DMS114 treated with DMSO at 0.1 percent for 48 hours (cell line): ENCODE data around the gene BCOR.

ENCODE experiments used
- DNase-seq: peaks from one replicate; lab custom pipeline; 2025; ENCODE audit not compliant: unreplicated experiment; lab: John Stamatoyannopoulos, UW

The BCOR gene

DNA sequence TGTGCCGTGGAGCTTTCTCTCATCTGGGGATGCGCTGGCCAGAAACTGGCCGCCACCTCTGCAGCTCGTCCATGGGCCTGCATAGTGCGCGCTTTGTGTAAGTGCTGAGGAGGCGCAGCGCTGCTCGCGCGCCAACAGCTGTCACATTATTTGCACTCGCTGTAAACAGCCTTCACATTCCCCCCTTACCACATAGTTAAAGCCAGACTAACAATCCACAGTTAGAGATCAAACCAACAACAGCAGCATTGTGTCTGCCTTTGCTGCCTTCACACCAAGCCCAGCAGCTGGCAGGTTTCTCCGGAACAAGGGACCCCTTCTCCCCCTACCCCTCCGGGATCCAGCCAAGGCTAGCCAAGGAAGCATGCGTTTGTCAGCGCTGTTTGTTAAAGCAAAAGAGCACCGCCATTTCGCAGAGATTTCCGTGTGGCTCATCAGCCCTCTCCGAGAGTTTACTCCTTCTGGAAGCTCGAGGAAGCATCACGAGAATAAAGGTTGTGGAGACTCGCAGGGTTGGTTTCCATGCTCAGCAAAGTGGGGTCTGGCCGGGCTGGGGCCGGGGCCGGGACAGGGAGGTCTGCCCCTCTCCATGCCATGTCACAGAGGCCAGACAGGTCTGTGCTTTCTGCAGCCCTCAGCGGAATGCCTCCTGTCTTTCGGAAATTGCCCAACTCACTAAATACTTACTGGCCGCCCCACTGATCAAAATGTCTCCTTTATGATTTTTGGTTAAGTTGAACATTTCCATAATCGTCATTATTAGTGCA, 11.0 kb downstream of the BCOR start:
- DNase-seq = no peak

DNA sequence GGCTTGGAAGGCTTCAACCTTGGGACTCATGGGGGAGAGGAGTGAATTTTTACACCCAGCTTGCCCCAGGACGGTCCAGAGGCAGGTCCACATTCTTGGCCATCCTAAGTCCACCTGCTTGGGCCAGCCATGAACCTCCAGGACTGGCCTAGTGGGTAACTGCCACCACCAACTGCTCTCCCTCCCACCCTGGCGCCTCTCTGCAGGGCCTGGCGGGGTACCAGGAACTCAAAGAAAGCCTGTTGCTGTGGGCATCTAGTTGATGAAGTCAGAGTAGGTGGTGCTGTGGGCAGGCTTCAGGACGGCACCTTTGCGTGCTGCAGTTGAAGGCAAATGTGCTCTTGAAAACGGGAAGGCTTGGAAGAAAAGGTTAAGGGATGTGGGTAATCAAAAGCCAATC, 12.0 kb downstream of the BCOR start:
- no peak for DNase-seq

DNA sequence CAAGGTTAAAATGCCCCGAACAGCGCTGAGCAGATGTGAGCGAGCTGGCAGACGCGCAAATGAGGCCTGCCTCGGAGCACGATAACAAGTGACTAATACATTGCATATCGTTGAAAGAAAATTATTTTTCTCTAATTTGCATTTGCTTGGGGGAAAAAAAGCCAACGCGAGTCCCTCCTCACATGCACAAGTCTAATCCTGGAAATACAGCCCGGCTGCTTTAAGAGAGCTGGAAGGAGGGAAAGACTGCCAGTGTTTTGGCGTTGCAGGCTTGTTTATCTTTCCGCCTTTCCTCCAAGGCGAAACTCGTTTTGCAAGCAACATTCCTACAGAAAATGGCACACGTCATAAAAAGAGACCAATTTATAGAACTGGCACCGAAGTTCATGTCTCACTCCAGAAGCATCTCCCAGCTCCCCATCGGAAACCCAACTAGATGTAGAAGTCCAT, 12.6 kb downstream of the BCOR start:
- DNase-seq = no peak

DNA sequence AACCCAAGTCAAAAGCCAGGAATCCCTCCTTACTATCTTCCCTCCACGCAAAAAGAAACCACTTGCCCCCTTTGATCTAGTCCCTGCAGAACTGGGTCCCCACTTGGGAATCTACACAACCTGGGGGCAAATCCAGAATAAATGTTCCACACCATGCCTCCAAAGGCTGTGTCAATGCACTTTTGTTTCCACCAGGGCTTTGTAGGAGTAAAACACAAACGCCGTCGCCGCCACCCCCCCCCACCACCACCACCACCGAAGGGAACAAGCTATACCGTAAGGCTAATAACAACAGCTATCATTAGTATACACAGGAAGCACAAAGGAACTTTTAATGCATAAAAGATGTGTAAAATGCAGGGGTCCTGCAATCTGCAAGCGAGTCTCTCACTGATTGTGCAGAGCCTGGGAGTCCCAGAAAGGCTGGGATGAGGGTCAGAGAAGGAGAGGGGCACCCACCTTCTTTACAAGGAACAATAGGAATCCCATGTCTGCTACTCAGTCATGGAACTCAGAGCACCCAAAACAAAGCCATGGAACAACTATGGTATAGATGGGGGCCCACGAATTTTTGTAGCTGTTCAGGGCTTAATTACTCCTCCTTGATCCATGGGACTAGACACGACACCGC, 13.2 kb downstream of the BCOR start:
- no peak for DNase-seq

DNA sequence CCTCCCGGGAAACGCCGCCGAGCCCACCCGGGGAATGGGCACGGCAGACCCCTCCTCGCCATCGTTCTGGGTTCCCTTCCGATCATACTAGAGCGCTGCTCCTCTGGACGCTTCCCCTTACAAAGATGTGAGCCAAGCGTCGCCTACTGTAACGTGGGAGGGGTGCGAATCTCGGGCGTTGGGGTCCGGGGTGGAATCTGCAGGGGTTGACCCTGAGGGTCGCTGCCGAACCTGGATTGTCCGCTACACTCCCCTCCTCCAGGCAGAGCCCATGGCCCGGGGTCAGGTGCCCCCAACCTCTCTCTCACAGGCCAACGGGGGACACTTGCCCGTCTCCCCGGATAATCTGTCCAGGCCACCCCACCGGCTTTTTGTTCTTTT, 13.8 kb downstream of the BCOR start:
- DNase-seq = no peak

DNA sequence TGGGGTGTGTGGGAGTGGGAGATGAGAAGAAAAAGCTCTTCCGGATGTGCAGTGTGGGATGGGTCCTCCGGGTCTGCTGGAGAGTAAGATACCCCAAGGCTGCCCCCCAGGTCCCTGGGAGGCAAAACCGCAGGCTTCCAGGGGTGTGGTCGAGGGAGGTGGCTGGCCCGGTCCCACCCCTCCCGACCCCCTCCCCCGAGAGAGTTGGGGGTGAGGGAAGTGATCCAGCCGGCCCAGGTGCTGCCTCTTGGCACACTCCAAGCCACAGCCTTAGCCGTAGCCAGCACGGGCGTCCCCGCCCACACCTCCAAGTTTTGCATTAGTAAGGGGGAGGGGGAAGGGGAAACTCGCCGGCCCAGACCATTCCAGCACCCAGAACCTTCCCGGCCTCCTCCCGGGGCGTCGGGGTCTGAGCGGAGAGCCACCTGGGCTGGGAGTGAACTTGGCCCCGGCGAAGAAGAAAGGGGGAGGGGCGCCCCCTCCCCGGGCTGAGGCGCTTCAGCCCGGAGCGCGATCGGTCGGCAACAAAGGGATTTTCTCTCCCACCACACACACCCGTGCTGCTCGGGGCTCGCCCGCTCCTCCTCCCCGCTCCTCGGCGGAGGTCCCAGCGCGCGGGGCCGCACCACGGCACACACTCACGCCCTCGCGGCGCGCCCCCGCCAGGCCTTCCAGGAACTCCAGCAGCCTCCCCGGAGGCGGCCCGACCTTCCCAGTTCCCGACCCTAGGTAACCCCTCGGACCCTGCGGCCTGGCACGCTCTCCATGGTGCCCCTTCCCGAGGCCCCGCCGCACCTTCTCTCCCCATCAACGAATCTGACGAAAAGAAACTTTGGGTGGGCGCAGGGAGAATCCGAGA, 14.4 kb downstream of the BCOR start:
- no peak for DNase-seq

DNA sequence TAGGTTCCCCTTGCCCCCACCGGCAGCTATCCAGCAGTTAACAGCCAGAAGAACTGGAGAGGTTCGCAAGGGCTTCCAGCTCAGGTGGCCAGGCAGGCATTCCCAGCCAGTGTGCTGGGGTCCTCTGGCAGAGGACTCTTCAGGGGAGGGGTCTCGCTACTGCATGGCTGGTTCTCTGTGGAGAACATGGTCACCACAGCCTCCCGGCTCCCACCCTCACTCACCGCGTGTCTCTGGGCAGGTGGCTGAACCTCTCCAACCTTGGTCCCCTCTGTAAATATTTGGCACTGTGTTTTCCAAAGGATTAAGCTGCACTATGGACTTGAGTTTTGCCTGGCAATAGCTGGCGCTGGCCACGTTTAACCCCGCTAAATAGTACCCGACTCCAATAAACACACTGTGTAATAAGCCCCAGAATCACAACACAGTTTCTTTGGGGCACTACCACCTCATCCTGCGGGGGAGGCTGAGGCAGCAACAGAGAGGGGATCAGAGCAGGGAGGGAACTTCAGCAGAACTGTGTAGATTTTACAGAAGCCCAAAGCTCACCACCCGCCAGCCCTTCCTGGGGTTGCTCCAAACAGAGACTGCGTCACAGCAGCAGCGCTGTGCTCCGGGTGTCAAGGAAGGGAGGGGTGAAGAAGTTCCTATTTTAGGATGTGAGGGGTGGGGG, 15.2 kb downstream of the BCOR start:
- no peak for DNase-seq

DNA sequence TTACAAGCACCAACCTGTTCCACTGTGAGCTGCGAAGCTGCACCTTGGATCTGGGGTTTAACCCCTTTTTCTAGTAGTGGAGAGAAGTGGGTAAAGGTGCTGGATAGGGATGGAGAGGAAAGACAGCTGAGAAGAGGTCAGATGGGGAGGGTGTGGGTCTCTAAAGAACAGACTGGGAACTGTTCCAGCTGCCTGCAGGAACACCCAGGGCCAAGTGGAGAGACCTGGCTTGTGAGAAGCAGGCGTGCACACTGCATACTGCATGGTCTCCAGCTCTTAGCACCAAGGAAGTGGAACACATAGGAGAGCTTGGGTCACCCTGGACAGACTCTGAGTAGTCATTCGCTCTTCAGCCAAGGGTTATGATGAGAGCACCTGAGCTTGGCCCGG, 16.1 kb downstream of the BCOR start:
- DNase-seq = no peak

DNA sequence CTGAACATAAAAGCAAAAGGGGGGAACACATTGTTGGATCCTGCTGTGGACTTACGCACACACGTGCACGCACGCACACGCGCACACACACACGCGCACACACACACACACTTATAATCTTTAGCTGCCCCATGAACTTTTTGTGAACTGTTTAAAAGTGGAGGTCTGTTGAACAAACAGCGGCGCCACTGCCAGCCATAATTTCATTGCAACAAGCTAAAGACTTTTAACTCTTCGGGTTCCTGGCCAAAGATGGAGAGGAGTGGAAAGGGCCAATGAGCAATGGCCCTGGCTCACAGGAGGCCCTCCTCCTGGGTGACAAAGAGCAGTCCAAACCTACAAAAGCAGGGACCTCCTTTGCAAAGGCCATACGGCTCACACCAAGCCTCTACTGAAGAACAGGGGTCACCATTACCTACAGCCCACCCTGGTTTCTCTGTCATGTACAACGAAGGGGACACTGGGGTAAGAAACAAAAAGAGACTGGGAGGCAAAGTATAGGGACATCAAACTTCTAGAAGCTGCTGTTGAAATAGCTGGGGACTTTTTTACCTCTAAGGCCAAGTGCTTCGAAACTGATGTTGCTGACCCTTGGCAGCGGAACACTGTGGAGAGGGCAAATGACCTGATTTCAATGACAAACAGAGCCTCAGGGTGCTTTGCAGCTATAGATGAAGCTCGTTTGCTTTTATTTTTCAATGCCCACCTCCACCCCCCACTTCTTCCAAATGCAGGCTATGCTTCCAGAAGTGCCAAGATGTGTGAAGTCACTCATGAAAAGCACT, 16.7 kb downstream of the BCOR start:
- DNase-seq = no peak

DNA sequence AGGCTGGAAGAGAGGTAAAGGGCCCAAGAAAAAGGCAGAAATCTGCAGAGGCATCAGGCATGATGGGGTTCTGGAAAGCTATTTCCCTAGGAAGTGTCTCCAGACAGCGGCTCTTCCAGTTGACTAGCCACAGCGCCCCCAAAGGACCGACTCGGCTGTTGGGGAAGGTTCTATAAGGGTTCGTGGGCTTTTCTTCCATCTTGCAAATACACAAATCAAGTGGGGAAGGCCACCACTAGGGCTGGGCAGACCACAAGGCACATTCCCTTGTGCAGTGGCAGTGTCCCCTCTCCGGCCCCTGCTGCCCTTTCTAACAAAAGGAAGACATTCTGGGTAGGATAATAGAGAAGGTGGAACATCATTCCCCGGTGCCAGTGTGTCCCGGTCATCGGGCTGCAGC, 18.2 kb downstream of the BCOR start:
- no peak for DNase-seq

DNA sequence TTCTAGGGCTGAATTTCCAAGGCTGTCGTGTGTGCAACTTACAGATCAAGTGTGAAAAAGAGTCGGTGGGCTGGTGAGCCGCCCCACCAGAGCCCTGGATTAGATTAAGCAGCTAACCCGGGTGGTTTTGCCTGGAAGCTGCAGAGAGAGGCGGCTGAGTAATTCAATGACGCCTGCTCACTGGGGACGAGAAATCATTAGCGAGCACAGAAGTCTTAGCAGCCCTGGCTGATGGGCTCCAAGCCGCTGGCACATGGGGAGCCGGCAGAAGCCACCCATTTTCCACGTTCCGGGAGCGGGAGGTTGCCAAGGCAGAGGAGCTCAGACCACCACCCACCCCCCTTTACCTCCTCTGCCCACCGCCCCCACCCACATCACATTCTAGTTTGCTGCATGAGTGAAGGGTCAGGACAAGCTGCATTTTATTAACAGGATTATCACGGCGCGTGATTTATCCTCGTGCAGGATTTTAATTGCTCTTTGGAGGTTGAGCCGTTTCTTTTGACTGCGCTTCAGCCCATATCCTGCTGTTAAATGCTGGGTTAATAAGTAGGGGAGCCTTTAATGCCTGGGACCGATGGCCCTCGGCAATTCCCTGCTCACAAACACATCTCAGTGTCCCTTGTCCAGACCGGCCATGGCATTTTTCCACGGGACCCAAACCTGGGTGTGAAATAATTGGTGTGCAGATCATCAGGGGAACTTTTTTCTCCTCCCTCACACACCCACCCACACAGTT, 19.1 kb downstream of the BCOR start:
- DNase-seq = no peak

DNA sequence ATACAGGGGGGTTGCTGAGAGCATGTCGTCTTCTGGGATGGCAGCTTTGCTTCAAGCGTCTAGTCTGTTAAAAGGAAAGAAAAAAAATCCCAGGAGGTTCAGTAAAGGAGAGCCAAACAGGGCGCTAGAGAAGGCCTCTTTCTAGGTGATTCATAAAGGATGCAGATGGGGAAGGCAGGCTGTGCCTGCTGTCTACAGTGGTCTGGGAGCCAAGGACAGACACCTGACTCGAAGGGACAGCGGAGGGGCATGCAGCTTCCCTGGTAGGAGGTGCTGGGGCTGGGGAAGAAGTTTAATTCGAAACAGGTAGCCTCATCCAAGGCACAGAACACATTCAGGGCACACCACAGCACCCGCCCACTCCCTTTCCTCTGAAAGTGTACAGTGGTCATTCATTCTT, 19.9 kb downstream of the BCOR start:
- DNase-seq = no peak

DNA sequence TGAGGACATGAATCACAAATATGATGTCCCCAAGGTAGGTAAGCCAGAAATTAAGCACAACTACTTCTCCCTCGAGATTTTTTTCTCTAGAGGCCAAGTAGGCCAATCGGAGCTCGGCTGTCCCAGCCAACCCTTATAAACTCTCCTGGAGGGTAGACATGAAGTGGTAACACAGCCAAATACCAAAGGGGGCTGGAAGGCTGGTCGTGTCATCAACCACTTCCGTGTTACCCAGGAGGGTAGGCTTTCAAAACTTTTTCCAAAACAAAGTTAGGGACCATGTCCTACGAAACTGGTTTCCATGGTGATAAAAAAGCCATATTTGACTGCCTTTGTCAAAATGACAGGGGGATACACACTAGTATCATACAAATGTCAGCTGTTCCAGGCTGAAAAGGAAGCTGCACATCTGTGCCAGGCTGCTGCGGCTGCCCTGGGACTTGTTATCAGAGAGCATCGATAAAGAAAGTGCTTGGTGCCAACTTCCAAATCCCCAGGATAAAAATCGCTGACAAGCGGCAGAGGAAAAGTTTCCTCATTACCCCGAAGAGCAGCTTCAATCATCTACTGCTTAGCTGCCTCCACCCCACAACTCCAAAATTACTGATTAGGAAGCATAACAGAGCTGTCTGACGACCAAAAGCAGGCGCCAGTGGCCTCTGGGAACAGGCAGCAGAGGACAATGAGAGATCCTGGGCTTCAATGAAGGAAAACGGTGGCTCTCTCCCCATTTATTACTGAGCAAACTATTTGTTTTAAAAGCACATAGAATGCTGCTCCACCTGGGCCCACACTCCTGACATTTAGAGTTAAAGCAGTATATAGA, 20.8 kb downstream of the BCOR start:
- DNase-seq = no peak

DNA sequence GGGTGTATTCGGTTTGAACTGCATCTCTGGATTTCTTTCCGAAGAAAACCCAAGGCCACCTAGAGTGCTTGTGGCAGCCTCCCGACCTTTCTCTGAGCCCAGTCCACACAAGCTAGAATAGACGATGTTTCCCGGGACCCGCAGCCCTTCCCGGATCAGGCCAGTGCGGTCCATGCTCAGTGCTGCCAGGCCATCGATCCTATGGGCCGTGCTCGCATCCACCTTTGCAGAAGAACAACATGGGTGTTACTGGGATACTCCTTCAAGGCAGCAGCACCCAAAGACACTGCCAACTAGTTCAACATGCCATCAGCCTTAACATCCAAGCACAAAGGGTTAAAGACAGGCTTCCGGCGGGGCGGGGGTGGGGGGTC, 22.8 kb downstream of the BCOR start:
- DNase-seq = no peak

DNA sequence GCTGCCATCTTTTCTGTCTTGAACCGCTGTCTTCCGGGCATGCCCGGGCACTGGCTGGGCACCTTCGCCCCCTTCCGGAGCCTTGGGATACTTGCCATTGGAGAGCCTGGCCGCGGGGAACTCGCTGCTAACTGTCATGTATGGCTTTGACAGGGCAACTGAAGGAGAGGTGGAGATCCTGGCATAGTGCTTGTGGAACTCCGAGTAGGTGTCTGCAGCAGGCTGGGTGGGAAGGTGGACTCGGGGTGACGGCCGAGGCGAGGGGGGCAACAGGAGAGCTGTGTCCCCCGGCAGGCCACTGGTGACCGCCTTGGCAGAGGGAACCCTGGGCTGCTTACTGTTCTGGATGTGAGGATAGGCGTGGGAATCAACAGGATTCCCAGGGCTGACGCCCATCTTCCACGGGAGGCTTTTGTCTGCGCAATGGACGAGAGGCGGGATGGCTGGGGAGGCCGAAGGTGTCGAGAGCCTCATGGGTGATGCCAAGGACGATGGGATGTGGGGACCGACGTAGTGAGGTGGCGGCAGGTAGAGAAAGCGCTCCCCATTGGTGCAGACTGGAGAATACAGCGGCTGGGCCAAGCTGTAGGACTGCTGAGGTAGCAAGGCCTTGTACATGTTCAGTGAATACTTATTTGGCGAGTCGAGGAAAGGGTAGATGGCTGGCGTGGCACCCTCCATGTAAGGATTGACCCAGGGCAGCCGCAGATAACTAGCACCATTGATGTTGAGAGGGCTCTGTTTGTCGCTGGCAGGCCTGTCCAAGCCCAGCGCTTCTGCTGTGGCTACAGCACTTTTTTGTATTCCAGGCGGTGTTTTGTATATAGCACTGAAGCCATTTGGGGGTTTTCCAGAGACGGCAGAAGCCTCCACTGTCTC, 23.4 kb downstream of the BCOR start:
- no peak for DNase-seq

DNA sequence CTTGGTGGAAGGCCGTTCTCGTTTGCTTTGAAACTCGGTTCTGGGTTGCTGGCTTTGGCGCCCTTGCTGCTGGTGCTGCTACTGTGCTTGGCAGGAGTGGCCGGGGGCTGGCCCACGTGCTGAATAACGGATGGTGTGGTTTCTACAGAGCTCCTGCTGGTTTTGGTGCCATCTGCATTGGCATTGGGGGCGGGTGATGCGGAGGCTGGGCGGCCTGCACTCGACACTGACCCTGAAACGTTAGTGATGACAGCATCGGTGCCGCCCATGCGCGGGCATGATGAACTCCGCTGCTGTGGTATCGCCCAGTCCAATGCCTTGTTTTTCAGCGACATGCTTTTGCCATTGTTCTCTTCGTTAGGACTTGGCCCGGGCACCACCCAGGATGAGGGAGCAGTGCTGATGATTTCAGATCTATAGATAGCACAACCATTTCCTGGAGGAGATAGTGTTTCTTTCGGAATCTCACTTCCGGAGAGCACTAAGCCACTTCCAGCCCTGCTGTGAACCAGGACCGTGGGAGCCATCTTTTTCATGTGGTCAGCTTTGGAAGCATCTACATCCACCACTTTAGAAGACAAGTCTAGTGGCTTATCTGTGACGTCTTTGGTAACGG, 24.2 kb downstream of the BCOR start:
- DNase-seq = no peak

DNA sequence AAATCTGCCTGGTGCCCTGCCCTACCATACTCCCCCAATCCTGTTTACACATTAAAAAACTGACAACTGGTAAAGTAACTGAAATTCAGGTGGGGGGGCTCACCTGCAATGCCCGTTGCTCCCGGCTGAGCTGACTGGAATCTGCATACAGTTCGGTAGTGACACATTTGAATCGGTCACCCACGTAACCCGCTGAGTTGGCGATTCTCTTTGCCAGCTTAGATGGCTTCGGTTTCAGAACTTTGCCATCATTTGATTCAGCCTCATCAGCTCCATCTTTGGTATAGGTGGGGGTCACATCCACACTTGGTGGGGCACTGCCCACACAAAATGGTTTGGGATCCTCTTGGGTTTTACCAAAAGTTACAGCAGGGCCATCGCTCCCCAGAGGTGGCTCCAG, 25.5 kb downstream of the BCOR start:
- DNase-seq = no peak

DNA sequence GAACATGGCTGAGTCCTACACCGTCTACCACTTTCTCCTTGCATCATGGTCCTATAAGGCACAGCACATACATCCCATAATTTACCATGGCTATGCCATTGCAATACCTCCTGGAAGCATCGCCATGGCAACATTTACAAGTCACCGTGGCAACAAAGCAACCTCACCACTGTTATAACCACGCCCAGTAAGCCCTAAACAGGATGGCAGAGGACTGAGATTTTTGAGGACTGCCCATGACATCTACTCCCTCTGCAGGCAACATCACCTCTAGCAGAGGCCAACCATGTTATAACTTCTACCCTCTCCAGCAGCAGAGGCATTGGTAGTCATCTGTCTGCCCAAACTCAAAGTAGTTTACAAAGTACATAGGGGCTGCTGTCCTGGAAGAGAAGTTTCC, 29.7 kb downstream of the BCOR start:
- no peak for DNase-seq
